Kidney capillary endothelial cell (primary cell): ENCODE results near the gene TBXAS1.
A peak's percentile ranks its signal among the peaks of the same experiment; 100 is the strongest.
"Not testable (repeated sequence)": the region's sequence is repeated elsewhere in the genome, so short reads cannot be mapped to it uniquely, and the experiment has no call there.

Experiments used
- DNase-seq: peaks from one replicate; pipeline ENCODE4 v3.0.0-alpha.2; 2018; ENCODE audit warnings: low spot score

The TBXAS1 gene

DNA sequence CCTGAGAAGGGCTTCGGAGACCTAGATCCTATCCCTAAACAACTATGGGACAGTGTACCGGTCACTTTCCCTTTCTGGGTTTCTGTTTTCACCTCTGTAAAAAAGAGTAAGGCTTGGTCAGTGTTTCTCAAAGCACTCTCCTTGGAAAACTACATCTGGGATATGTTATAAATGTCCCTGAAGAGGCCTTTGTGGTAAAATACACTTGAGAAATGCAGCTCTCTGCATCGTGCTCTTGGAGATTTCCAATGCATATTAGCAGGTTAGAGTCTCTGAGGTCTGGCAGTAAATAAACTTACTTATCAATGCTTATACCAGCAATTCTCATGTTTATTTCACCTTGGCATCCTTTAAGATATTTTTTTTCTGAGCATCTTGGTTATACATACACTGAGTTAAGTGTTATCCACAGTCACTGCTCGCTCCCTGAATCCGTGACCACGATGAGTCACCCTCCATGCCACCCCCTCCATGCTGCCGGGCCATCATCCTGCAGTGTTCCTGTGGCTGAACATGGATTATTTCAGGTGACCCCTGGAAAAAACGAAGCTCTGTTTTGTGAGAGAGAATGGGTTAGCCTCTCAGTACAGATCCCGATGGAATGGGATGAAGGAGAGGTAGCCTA, 3.3 kb upstream of the TBXAS1 start:
- DNase-seq: no peak

DNA sequence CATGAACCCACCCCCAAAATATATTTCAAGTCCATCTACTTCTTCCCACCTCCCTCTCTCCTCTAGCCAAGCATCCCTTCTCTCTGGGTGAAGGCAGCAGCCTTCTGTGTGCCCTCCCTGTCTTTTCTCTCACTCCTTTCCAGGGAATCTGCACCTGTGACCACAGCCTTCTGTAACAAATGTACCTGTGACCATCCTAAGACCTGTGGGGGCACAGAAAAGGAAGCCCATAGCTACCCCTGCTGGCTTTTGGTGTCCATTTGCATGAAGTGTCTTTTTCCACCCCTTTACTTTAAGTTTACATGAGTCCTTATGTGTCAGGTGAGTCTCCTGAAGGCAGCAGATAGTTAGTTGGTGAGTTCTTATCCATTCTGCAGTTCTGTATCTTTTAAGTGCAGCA, 2.0 kb upstream of the TBXAS1 start:
- DNase-seq: no peak

DNA sequence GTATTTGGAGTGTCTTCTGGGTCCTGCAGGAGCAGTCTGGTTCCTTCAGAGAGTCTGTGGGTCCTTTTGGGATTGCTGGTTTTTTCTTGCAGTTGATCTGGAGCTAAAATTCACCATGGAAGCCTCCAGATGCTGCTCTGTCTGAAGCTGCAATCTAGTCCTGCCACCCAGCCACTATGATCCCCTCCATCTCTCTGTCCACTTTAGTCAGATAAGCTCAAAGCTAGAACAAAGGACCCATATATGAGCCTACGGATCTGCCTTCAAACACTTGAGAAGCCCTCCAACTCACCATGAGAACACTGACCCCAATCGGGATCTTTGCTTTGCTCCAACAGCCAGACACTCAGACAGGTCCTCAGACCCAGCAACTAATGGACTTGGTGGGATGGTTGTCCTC, 618 bp upstream of the TBXAS1 start:
- no peak for DNase-seq

- DNase-seq: no peak
Measured at GRCh38 chr7:139829775-139830117, 682 bp downstream of the TBXAS1 start.

GRCh38 chr7:139830292-139830691, 1.2 kb downstream of the TBXAS1 start:
- DNase-seq: no peak

DNA sequence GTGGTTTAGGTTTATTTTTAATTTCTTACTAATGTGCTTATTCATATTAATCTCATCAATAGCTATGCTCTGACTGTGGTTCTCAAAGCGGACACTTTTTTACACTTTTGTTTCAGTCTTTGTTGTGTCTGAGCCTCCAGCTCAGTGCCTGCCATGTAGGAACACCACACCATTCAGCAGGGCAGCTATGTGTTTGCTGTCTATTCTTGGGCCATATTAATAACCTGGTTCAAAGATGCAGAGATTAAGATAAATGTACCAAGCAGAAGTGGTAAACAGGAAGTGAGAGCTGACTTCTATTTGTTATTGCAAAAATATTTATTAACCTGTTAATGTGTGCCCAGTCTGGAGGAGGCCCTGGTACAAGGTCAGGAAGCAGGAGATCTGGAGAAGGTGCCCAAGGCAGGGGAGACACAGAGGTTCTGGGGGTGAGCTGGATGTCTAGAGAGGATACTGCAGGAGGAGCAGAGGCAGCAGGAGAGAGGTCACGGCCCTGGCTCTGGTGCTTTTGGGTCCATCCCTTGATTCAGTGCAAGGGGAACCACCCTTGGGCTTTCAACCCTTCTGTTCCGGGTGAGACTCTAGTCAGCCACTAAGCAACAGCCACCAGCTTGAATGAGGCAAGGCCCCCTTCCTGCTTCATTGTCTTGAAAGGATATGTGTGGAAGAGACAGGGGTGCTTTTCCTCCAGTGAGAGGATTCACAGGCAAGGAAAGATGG, 1.9 kb downstream of the TBXAS1 start:
- no peak for DNase-seq

GRCh38 chr7:139835848-139836247, 6.8 kb downstream of the TBXAS1 start:
- not testable (repeated sequence) for DNase-seq

DNA sequence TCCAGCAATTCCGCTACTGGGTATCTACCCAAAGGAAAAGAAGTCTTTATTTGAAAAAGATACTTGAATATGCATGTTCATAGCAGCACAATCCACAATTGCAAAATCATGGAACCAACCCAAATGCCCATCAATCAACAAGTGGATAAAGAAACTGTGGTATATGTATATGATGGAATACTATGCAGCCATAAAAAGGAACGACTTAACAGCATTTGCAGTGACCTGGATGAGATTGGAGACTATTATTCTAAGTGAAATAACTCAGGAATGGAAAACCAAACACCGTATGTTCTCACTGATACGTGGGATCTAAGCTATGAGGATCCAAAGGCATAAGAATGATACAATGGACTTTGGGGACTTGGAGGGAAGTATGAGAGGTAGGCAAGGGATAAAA, 8.2 kb downstream of the TBXAS1 start:
- not testable (repeated sequence) for DNase-seq

- DNase-seq: no peak
Measured at GRCh38 chr7:139838276-139838675, 9.2 kb downstream of the TBXAS1 start.

DNA sequence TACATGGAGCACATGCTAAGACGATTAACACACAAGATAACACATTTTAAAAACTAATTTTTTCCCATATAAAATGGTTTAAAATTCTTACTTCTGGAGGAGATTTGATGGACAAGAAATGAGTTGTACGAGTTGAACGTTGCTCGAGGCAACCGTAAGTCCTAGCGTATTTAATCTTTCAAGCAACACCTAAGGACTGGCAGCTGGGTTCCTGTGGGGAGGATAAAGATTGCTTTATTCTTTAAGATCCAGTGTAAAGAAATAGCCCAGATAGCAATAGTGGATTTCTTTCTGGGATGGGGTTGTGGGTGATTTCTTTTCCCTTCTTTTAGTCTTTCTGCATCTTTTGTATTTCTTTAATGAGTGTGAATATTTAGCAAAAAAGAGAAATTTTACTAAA, 9.8 kb downstream of the TBXAS1 start:
- no peak for DNase-seq

DNA sequence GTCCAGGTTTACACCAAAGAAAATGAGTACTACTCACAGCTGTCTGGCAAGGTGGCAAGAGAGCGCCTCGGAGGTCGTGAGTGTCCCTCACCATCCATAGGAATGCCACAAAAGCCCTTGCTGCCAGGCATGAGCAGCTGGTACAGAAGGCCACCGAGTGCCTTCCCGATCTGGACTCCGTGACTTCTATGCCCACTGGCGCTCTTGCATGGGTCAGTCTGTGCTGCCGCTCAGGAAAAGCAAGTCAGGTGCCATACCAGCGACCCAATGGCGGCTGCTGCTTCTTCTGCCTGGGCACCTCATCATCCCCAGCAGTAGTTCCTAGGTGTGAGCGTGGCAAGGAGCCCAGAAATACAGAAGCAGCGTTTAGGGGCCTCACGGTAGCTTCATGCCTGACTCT, 11.7 kb downstream of the TBXAS1 start:
- no peak for DNase-seq

- peak; percentile 31 for DNase-seq
Measured at GRCh38 chr7:139842401-139843210, 13.5 kb downstream of the TBXAS1 start.

DNA sequence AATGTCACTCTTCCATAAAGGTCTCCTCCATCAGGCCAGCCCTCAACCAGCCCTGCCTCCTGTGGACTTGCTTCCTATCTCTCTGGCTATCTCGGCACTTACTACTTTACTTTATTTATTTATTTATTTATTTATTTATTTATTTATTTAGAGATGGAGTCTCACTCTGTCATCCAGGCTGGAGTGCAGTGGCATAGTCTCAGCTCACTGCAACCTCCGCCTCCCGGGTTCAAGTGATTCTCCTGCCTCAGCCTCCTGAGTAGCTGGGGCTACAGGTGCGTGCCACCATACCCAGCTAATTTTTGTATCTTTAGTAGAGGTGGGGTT, 14.1 kb downstream of the TBXAS1 start:
- DNase-seq: not testable (repeated sequence)

DNA sequence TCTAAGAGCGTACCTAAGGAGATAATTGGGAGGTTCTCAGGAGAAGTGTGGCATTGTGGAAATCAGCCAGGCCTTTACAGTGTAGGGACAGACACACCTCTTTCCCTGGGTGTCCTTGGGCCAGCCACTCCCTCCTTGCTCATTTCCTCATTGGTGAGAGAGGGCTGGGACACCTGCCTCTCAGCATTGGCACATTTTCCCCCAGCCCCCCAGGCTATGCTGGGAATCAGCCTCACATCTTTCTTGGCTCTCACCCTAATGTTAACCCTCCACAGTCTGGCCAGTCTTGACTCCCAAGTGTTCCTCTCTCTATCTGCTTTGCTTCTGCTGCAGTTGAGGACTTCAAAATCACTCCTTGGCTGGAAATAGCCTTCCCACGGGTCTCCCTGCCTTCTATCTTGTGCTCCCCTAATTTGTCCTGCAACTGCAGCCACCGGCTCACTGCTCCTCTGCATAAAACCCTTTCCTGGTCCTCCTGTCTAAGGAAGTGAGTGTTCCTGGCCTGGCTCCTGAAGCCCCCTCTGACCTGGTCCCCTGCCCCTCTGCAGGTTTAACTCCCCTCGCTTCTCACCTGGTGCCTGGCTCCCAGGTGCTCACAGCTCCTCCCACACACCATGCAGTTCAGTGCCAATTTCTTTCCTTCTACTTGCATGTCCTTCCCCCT, 15.8 kb downstream of the TBXAS1 start:
- DNase-seq: no peak

DNA sequence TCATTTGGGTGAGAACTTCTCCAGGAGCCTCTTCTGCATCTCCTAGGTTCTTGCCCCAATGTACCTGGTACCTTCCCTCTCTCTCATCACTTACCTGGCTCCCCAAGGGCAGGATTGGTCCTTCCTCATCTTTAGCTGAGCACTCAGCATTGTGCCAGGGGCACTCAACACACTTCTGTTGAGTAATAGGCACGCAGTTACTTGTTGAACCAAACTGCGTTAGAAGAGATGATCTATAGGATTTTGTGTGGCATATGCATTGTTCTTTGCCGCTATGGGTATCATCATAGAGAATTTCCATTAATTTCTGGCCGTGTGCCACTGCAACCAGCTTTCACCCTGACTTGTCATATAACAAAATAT, 16.4 kb downstream of the TBXAS1 start:
- DNase-seq: no peak

DNA sequence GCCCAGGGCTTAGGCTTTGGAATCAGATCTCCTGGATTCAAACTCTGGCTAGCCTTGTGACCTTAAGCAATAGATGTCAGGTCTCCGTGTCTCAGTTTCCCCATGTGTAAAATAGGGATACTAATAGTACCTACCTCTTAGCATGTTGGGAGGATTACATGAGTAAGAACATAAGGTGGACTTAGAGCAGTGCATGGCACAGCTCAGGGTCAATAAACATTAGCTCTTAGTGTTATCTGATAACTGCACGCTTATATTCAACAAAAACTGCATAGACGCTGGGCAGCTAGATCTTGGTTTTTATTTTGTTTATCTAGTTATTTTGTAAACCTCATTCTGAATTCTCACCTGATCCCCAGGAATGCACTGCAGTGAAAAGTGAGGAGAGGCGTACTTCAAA, 17.2 kb downstream of the TBXAS1 start:
- DNase-seq: no peak

DNA sequence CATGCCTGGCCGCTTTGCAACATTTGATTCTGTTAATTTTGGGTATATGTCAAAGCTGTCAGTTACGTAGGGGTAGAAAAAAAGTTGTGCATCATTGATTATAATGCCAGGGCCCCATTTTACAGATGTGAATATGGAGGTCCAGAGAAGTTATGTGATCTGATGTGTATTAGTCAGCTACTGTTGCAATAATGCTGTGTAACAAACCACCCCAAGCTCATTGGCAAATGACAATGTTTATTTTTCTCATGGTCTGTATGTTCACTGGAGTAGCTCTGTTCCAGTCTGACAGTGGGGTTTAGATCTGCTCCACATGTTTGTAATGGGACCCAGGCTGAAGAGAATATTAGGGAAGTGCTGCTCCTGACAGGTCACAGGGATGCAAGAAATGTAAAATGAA, 19.2 kb downstream of the TBXAS1 start:
- no peak for DNase-seq

GRCh38 chr7:139850906-139851305, 21.8 kb downstream of the TBXAS1 start:
- no peak for DNase-seq

- DNase-seq: no peak
Measured at GRCh38 chr7:139851770-139852481, 22.9 kb downstream of the TBXAS1 start.

DNA sequence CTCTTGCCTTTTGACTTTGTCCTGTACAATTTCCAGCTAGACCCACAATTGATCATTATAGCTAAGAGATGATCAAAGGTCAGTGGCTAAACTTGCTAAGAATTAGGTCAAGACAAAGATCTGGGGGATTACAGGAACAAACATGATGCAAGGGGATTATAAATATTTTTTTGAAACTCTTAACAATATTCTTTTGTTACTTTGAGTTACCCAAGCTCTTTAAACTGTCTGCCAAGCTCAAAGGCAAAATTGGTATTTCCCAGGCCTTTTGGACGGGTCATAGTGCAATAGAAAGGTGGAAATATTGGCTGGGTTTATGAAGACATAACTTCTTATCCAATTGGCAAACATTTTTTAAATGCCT, 23.4 kb downstream of the TBXAS1 start:
- DNase-seq: no peak

DNA sequence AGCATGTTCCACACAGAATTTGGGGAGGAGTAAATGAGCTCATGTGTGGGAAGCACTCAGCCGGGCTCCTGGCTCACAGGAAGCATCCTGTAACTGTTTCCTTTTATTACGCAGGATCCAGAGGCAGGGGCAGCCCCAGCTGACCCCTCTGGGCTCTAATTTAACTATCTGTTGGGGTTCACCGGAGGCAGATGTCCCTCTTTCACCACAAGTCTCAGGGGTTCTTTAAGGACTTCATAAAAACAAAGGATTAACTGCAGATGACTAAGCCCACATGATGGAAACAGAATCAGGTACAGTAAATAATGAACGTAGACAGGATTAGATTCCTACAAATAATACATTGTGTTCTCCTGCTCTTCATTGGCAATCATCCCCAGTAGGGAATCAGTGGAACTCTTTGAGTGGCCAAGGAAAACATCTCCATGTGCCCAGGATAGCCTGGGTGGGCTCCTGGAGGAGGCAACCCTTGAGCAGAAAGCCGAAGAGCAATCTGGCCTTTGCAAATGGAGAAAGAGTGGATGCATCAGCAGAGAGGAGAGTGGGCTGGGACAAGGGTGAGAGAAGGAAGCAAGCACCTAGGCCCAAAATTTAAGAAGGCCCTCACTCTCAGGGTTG, 24.6 kb downstream of the TBXAS1 start:
- DNase-seq: no peak

- no peak for DNase-seq
Measured at GRCh38 chr7:139854124-139854511, 25.1 kb downstream of the TBXAS1 start.
